Chondrocyte (in vitro differentiated cells): ENCODE measurements around the gene SLCO3A1. TPM values are rescaled to one million over a fixed set of nuclear protein-coding genes. Genes with fewer than 3 reads are reported as not detected.

ENCODE experiments used
- DNase-seq: peaks from one replicate; pipeline ENCODE4 v3.0.0; 2021; ENCODE audit warnings: mixed read lengths, low spot score
- H3K27ac Mint-ChIP-seq: one replicate; pipeline ENCODE4 v1.8.0; 2021; ENCODE audit warnings: mild to moderate bottlenecking, moderate library complexity, mixed read lengths; ENCODE audit not compliant: unreplicated experiment
- H3K27me3 Mint-ChIP-seq: 2 replicates; pipeline ENCODE4 v1.8.0; 2021; ENCODE audit warnings: low read depth, mixed read lengths
- H3K36me3 Mint-ChIP-seq: 2 replicates; pipeline ENCODE4 v1.8.0; 2021; ENCODE audit warnings: low read depth, mixed read lengths
- H3K4me1 Mint-ChIP-seq: 2 replicates; pipeline ENCODE4 v1.8.0; 2021; ENCODE audit warnings: low read depth, mild to moderate bottlenecking, mixed read lengths
- H3K4me3 Mint-ChIP-seq: one replicate; pipeline ENCODE4 v1.8.0; 2021; ENCODE audit warnings: mild to moderate bottlenecking, moderate library complexity, mixed read lengths; ENCODE audit not compliant: unreplicated experiment
- H3K9me3 Mint-ChIP-seq: 2 replicates; pipeline ENCODE4 v1.8.0; 2021; ENCODE audit warnings: low read depth, mixed read lengths
- total RNA-seq: library from RNA; stranded (reverse); gene quantifications from 3 replicates; pipeline ENCODE4 v1.2.1, GENCODE V29; 2021
- TF ChIP-seq, protein P1 (sequence below): fragments of 200-600 bp; sonication (generic); IDR thresholded peaks from 2 replicates; pipeline ENCODE4 v1.5.0; 2021; ENCODE audit warnings: antibody characterized with exemption, mild to moderate bottlenecking, moderate library complexity

SLCO3A1 gene
- total RNA-seq, 1 donor from 2014 or later: 3.7 TPM

DNA sequence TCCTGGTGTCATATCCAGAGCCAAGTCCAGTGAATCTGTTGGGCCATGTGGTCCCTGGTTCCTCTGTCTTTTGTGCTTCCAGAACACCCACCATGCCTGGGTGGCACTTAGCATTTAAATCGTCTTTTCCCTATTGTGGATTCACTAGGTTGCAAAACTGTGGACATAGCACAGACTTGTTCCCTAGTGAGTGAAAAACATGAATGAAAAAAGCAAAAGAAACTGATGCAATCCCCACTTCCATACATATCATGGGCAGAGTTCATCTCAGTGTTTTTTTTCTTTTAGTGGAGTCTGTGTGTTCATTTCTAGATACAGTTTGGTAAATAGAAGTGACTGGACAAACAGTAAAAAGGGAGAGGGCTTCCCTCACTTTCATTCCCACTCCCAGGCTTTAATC is 170.5 kb downstream of the SLCO3A1 start:
- TF ChIP-seq, protein P1, sequence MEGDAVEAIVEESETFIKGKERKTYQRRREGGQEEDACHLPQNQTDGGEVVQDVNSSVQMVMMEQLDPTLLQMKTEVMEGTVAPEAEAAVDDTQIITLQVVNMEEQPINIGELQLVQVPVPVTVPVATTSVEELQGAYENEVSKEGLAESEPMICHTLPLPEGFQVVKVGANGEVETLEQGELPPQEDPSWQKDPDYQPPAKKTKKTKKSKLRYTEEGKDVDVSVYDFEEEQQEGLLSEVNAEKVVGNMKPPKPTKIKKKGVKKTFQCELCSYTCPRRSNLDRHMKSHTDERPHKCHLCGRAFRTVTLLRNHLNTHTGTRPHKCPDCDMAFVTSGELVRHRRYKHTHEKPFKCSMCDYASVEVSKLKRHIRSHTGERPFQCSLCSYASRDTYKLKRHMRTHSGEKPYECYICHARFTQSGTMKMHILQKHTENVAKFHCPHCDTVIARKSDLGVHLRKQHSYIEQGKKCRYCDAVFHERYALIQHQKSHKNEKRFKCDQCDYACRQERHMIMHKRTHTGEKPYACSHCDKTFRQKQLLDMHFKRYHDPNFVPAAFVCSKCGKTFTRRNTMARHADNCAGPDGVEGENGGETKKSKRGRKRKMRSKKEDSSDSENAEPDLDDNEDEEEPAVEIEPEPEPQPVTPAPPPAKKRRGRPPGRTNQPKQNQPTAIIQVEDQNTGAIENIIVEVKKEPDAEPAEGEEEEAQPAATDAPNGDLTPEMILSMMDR: no peak
- H3K27me3 Mint-ChIP-seq: peaks cover 8% of the 10 kb centered on the region

DNA sequence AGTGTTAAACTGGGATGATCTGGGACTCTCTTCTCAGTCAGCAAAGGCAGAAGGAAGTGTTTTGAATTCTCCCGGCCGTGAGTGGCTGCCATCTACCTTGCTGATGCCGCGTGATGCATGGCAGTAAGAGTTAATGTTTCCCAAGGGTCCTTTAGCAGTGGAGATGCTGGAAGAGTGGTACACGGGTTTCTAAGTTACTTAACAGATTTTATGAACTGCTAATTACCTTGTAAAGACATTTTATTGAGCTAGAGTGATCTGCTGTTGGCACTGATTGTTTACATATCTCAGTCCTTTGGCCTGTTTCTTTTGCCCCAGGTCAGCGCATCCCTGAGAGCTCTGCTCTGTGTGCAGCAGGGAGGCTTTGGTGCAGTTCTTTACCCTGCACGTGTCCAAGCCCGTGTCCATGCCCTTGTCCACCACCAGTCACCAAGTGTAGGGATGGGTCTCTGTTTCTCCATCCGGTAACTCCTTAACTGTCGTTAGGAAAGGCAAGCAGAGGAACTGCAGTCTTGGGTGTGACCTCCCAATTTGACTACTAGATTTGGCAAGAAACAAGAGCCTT is 172.3 kb downstream of the SLCO3A1 start:
- Mint-ChIP-seq H3K27me3 (peaks cover 10% of the 10 kb centered on the region), H3K36me3 (no peaks in the 10 kb centered on the region), H3K4me1 (peaks cover 4% of the 10 kb centered on the region), H3K4me3 (no peak overlapping the region), H3K27ac (no peak overlapping the region), H3K9me3 (peaks cover 5% of the 10 kb centered on the region)
- DNase-seq: no peak
- TF ChIP-seq, protein P1: no peak

More for the DNA sequence above, 170.5 kb downstream of the SLCO3A1 start:
- H3K27ac Mint-ChIP-seq: no peak overlapping the region
- H3K36me3 Mint-ChIP-seq: no peaks in the 10 kb centered on the region
- H3K4me1 Mint-ChIP-seq: no peaks in the 10 kb centered on the region
- peaks cover 5% of the 10 kb centered on the region for H3K9me3 Mint-ChIP-seq
- no peak for DNase-seq
- no peak overlapping the region for H3K4me3 Mint-ChIP-seq

DNA sequence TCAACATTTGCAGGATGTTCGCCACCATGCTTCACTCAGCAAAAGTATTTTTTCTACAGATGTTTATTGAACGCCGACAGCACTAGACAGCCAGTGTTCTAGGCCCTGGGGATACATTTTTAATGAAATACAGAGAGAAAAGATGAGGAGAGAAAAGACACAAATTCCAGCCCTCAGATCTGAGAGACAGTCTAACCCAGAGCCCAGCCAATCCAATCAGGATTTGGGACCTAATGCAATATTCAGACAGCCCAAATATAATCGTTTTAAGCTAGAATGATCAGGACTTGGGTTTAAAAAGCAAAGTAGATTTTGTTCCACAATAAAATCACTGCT is 174.8 kb downstream of the SLCO3A1 start:
- peaks cover 19% of the 10 kb centered on the region for H3K27me3 Mint-ChIP-seq

DNA sequence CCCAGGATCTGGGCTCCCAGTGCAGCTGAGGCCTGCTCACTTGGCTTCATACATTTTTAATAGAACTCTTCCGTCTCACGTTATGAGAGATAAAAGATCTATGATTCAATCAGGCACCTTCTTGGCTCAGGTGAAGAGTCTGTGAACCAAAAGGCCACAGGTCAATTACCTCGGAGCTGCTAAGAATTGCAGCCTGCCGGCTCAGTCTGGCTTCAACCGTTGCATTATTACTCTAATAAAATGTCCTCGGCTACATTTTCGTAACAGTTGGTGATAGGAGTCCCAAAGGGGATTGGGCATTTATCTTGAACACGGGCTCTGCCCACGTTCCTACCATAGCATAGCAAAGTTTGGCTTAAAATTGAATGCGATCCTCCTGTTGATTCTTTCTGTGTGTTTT is 176.3 kb downstream of the SLCO3A1 start:
- TF ChIP-seq, protein P1: no peak
- DNase-seq: no peak
- Mint-ChIP-seq H3K4me1 (peaks cover 8% of the 10 kb centered on the region), H3K27me3 (peaks cover 18% of the 10 kb centered on the region), H3K4me3 (no peak overlapping the region), H3K27ac (no peak overlapping the region), H3K9me3 (peaks cover 2% of the 10 kb centered on the region), H3K36me3 (no peaks in the 10 kb centered on the region)

More for the DNA sequence above, 174.8 kb downstream of the SLCO3A1 start:
- Mint-ChIP-seq H3K27ac (no peak overlapping the region), H3K4me3 (no peak overlapping the region), H3K9me3 (peaks cover 5% of the 10 kb centered on the region), H3K36me3 (no peaks in the 10 kb centered on the region), H3K4me1 (peaks cover 4% of the 10 kb centered on the region)
- TF ChIP-seq, protein P1: no peak
- no peak for DNase-seq

DNA sequence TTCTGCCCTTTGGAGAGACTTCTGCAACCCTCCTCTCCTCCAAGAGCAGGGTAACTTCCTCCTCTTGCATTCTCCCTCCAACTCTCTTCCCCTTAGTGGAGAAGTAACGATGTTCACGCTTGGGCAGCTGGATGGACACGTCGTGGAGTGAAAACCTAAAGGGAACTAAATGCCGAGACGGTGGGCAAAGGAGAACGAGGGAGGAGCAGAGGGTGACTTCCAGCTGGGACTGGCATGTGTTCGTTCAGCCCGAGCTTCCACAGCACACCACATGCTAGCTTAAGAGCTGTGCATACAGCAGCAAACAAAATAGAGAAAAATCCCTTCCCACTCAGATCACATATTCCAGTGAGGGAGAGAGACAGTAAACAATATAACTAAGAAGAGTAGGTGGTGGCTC is 179.8 kb downstream of the SLCO3A1 start:
- H3K9me3 Mint-ChIP-seq: no peaks in the 10 kb centered on the region
- DNase-seq: no peak
- H3K36me3 Mint-ChIP-seq: no peaks in the 10 kb centered on the region
- peaks cover 13% of the 10 kb centered on the region for H3K27me3 Mint-ChIP-seq
- H3K27ac Mint-ChIP-seq: no peak overlapping the region
- H3K4me3 Mint-ChIP-seq: no peak overlapping the region
- TF ChIP-seq, protein P1: no peak
- peaks cover 8% of the 10 kb centered on the region for H3K4me1 Mint-ChIP-seq
